RWPE2 (cell line): Measurements from ENCODE around the gene TMEM44.

ENCODE experiments used
- ATAC-seq: fragments of 200-7000 bp; cut with Tn5 transposase; 3 replicates; pipeline ENCODE4 v1.9.1; 2021; ENCODE audit warnings: low read depth
- DNase-seq: peaks from one replicate; pipeline ENCODE4 v3.0.0-alpha.2; 2020; ENCODE audit warnings: low spot score
- H3K27ac ChIP-seq: fragments of 450-650 bp; 2 replicates; pipeline ENCODE4 v1.5.1; 2017; ENCODE audit warnings: mild to moderate bottlenecking; ENCODE audit not compliant: poor library complexity, severe bottlenecking
- H3K27me3 ChIP-seq: fragments of 250-450 bp; sonication (Bioruptor Pico); 2 replicates; pipeline ENCODE4 v1.5.1; 2021; ENCODE audit warnings: mild to moderate bottlenecking, moderate library complexity; ENCODE audit not compliant: insufficient read depth, poor library complexity, severe bottlenecking
- H3K36me3 ChIP-seq: fragments of 250-450 bp; sonication (Bioruptor Pico); 2 replicates; pipeline ENCODE4 v1.5.1; 2020; ENCODE audit warnings: low read depth, mild to moderate bottlenecking, moderate library complexity
- H3K4me1 ChIP-seq: fragments of 250-450 bp; sonication (Bioruptor Pico); 2 replicates; pipeline ENCODE4 v1.5.1; 2021; ENCODE audit warnings: mild to moderate bottlenecking, moderate library complexity; ENCODE audit not compliant: insufficient read depth, poor library complexity, severe bottlenecking
- H3K4me3 ChIP-seq: fragments of 250-450 bp; sonication (Bioruptor Pico); 2 replicates; pipeline ENCODE4 v1.5.1; 2021; ENCODE audit warnings: mild to moderate bottlenecking, moderate library complexity; ENCODE audit not compliant: severe bottlenecking
- H3K9me3 ChIP-seq: fragments of 250-450 bp; sonication (Bioruptor Pico); 2 replicates; pipeline ENCODE4 v1.5.1; 2021; ENCODE audit warnings: mild to moderate bottlenecking, moderate library complexity; ENCODE audit not compliant: severe bottlenecking
- TF ChIP-seq, protein P1 (sequence below): fragments of 450-650 bp; IDR thresholded peaks from one replicate; pipeline ENCODE4 v1.5.1; 2017; ENCODE audit warnings: mild to moderate bottlenecking, moderate library complexity; ENCODE audit not compliant: poor library complexity, severe bottlenecking

TMEM44 gene

DNA sequence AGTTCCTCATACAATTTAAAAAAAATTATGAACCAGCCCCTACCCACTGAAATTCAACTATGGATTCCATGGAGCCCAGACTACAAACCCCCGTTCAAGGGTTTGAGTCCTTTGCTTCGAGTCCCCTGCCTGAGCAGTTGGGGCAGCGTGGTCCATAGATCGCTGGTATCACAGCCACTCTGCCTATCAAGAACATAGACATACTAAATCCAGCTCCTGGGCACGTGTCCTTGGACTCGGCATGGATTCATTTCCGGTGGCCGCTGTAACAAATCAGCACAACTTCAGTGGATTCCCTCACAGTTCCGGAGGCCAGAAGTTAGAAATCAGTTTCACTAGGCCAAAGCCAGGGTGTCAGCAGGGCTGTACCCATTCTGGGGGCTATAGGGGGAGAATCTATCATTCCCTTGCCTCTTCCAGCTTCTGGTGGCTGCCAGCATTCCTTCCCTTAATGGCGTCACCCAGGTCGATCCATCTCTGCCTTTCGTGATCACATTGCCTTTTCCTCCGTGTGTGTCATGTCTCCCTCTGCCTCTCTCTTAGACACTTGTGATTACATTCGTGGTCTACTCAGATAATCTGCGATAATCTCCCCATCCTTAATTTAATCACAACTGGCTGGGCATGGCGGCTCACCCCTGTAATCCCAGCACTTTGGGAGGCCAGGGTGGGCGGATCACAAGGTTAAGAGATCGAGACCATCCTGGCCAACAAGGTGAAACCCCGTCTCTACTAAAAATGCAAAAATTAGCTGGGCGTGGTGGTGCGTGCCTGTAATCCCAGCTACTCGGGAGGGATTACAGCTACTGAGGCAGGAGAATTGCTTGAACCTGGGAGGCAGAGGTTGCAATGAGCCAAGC is 4.6 kb upstream of the TMEM44 start:
- TF ChIP-seq, protein P1, sequence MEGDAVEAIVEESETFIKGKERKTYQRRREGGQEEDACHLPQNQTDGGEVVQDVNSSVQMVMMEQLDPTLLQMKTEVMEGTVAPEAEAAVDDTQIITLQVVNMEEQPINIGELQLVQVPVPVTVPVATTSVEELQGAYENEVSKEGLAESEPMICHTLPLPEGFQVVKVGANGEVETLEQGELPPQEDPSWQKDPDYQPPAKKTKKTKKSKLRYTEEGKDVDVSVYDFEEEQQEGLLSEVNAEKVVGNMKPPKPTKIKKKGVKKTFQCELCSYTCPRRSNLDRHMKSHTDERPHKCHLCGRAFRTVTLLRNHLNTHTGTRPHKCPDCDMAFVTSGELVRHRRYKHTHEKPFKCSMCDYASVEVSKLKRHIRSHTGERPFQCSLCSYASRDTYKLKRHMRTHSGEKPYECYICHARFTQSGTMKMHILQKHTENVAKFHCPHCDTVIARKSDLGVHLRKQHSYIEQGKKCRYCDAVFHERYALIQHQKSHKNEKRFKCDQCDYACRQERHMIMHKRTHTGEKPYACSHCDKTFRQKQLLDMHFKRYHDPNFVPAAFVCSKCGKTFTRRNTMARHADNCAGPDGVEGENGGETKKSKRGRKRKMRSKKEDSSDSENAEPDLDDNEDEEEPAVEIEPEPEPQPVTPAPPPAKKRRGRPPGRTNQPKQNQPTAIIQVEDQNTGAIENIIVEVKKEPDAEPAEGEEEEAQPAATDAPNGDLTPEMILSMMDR = no peak
- no peaks in the 10 kb centered on the region for H3K9me3 ChIP-seq
- DNase-seq = no peak

DNA sequence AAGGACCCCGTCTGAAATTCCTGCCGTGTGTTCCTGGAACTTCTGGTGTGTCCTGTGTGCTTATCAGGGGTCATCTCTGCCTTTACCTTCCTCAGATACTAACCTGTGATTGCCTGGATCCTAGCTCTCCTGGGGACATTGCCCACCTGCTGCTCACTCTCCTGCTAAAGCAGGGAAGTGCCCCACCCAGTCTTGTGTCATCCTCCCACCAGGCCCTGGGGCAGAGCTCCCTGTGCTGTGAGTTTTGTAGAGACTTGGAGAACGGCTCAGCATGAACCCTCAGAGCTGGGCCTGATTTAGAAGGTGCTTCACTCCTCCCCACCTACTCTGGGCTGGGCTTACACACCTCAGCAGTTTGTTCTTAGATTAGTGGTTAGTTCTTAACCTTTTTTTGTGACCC is 3.8 kb upstream of the TMEM44 start:
- Histone ChIP-seq H3K27ac (no peak overlapping the region), H3K4me3 (no peak overlapping the region), H3K9me3 (no peaks in the 10 kb centered on the region), H3K27me3 (no peaks in the 10 kb centered on the region), H3K4me1 (peaks cover 7% of the 10 kb centered on the region), H3K36me3 (peaks cover 8% of the 10 kb centered on the region)
- TF ChIP-seq, protein P1 = no peak
- no peak for DNase-seq
- peak; percentile 32 for ATAC-seq

More for the DNA sequence above, 4.6 kb upstream of the TMEM44 start:
- H3K36me3 ChIP-seq = peaks cover 11% of the 10 kb centered on the region
- H3K27ac ChIP-seq = no peak overlapping the region
- no peak for ATAC-seq
- no peaks in the 10 kb centered on the region for H3K4me1 ChIP-seq
- no peaks in the 10 kb centered on the region for H3K27me3 ChIP-seq
- H3K4me3 ChIP-seq = no peak overlapping the region

DNA sequence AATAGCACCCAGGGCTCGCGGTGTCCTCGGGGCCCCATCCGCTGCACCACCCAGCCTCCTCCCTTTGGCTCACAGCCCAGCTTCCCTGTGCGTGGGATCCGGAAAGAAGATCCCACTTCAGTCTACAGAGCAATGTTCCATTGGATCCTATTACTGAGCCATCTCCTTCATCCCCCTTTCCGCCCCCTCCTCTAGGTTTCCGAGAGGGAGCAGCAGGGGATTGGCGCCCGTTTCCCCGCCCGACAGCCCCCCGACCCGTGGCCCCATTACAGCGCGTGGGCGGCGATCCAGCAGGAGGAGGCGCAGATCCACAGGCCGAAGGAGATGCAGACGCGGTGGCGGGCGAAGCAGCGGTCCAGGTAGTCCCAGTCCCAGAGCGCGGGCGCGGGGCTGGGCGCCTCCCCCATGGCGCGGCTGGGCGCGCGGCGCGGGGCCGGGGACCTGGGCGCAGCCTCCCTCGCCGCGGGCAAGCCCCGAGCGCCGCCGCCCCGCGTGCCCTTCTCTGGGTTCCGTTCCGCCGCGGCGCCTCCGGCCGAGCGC is 340 bp downstream of the TMEM44 start:
- TF ChIP-seq, protein P1 = no peak
- Histone ChIP-seq H3K9me3 (no peaks in the 10 kb centered on the region), H3K4me3 (peak overlapping the region; percentile 79), H3K36me3 (peaks cover 8% of the 10 kb centered on the region), H3K27me3 (no peaks in the 10 kb centered on the region), H3K27ac (peak overlapping the region; percentile 65), H3K4me1 (peaks cover 8% of the 10 kb centered on the region)
- peak; percentile 50 for ATAC-seq
- DNase-seq = no peak

DNA sequence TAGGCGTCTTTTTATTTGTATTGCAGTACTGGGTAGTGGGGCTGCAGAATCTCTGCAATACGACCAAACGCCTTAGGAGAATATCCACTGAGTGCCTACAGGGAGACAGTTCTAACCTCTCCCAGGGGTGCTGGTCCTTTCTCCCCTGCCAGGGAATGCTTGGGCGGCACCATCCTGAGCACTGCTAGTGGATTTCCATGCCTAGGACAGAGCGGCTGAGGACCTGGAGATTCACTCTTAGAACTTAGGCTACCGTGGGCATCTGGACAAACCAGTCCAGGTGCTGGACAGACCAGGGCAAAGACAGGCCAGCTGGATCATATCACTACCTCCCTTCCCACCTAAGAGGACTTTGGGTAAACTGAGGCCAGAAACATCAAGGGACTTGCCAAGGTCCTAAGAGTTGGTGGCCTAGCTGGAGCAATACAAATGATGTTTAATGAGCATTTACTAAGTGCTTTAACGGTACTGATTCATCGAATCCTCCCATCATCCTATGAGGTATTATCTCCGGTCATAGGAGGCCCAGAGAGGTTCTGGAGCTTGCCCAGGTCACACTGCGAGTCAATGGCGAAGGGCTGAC is 902 bp downstream of the TMEM44 start:
- Histone ChIP-seq H3K27ac (peak overlapping the region; percentile 65), H3K36me3 (peaks cover 9% of the 10 kb centered on the region), H3K27me3 (no peaks in the 10 kb centered on the region), H3K4me3 (peak overlapping the region; percentile 79), H3K9me3 (no peaks in the 10 kb centered on the region), H3K4me1 (peaks cover 8% of the 10 kb centered on the region)
- DNase-seq (no peak), ATAC-seq (no peak)
- TF ChIP-seq, protein P1 = no peak
